ENCODE data around the gene TRIM52. TPM values are rescaled to one million over a fixed set of nuclear protein-coding genes. Genes with fewer than 3 reads are reported as not detected.

Gene TRIM52
- 8.1 and 9.0 TPM in 2 replicates for total RNA-seq

DNA sequence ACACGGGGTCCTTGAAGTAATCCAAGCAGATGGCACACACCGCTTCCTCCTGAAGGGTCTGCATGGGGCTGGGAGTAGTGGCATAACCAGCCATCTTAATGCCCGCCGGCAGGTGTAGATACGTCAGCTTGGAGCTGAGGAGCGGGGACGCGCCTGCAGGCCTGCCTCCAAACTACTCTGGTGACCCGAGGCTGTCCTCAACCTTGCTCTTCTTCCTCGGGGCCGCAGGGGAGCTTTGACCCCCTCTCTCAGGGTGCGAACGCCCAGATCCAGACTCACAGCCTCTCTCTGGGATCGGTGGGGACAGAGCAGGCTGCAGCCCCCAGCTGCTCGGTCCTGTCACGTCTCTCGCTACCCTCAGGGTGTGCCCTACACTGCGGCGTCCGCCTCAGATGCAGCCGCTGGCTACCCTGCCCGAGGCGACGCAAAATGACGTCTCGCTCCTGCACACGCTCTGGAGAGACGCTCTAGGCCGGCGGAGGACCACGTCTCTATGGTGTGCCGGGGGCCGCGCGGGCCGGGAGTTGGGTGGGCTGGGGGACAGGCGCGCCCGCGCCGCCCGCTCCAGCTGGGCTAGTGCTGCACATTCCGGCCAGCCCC, at the start of gene TRIM52:
TSS of gene TRIM52 (minus strand) at position 424 of the 600 bp plus-strand sequence. CDS start at position 94, 330 bp downstream.

GRCh38 chr5:181243564-181244343, 17.2 kb downstream of the TRIM52 start, which contains the start of gene RACK1:
Gene RACK1, minus strand, starts transcription at chr5:181243906. Its CDS starts 106 bp downstream, at chr5:181243800.

DNA sequence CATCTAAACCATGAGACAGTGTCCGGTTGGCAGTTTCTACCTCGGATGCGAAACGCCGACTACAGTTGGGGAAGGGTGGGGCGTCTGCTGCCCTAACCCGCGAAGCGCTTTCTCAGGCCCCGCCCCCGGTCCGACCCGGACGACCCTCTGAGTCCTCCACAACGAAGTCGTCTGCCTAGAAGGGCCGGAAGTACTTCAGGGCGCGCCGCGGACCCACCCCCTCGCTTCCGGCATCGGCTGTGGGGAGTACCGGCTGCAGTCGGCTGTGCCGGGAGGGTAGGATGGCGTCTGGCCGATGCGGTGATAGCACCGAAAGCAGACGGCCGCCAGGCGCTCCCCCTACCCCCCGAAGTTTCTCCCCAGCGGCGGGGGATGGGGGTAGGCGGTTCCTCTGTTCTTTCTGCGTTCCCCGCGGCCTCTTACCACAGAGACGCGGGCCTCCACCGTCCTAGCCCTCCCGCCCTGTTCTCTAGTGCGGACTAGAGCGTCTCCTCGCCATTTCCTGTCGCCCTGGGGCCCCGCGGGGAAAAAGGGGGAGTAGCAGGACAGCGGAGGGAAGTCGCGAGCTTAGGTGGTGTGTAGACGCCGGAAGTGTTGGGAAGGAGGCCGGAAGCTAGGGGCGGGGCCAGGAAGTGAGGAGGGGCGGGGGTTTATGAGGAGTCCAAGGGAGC, 37.8 kb downstream of the TRIM52 start, which contains the start of gene TRIM41:
TSS of gene TRIM41 (plus strand) at position 224 of the 671 bp plus-strand sequence. CDS start 719 bp downstream, outside the sequence.

Small RNAs within 50 kb of the gene (small RNA-seq; reads per million reads assigned to genes)
- not detected for gene MIR4638
- not detected for gene RNU6-705P
- not detected for gene SNORD95
- gene SNORD96A = not detected

Other genes starting within 250 kb of the TRIM52 start
- gene BTNL9, start 220.9 kb downstream of the TRIM52 start, total RNA-seq = not detected in 2 replicates
- gene OR2V1, start 130.0 kb downstream of the TRIM52 start, total RNA-seq = not detected in 2 replicates
- gene OR2V2, start 113.6 kb downstream of the TRIM52 start, total RNA-seq = not detected in 2 replicates
- gene TRIM7, start 55.9 kb downstream of the TRIM52 start, total RNA-seq = 15.1 and 15.4 TPM in 2 replicates
- gene TRIM41, start 37.9 kb downstream of the TRIM52 start, total RNA-seq = 6.7 and 11.6 TPM in 2 replicates
- 3,694 and 3,876 TPM in 2 replicates for gene RACK1, start 17.2 kb downstream of the TRIM52 start, total RNA-seq
- gene OR4F3, start 106.1 kb upstream of the TRIM52 start, total RNA-seq = 0.22 and 0.27 TPM in 2 replicates